GM19463 (cell line): ENCODE results near the gene TLR2.

Experiments
- ATAC-seq: cut with Tn5 transposase; IDR thresholded peaks from one replicate; pipeline ENCODE4 v1.9.1; 2021; ENCODE audit warnings: mild to moderate bottlenecking, moderate library complexity; ENCODE audit not compliant: unreplicated experiment

TLR2 gene

GRCh38 chr4:153729895-153730294, 45.8 kb downstream of the TLR2 start:
- no peak for ATAC-seq

- no peak for ATAC-seq
Measured at GRCh38 chr4:153731239-153731638, 47.2 kb downstream of the TLR2 start.

GRCh38 chr4:153733751-153734448, 49.8 kb downstream of the TLR2 start:
- ATAC-seq = peak; percentile 48

- ATAC-seq = no peak
Measured at GRCh38 chr4:153735906-153736461, 51.9 kb downstream of the TLR2 start.

- no peak for ATAC-seq
Measured at GRCh38 chr4:153741541-153741940, 57.5 kb downstream of the TLR2 start.

- ATAC-seq = no peak
Measured at GRCh38 chr4:153745651-153746050, 61.6 kb downstream of the TLR2 start.

- ATAC-seq = no peak
Measured at GRCh38 chr4:153747406-153747955, 63.4 kb downstream of the TLR2 start.

GRCh38 chr4:153748378-153748777, 64.3 kb downstream of the TLR2 start:
- no peak for ATAC-seq

GRCh38 chr4:153750197-153750817, 66.2 kb downstream of the TLR2 start:
- peak; percentile 93 for ATAC-seq

- ATAC-seq = no peak
Measured at GRCh38 chr4:153755186-153755585, 71.1 kb downstream of the TLR2 start.
